BLaER1 treated with 17β-estradiol and CSF1 and Interleukin-3, amounts not matched to agents 10 nM and 100 nM (cell line): Measurements from ENCODE around the gene HDAC2.

ENCODE experiments used
- H3K27ac ChIP-seq, 11 experiments: shearing (Covaris generic); formaldehyde crosslinking; 2 replicates each; pipeline ENCODE4 v1.8.1; 2022
- H3K27me3 ChIP-seq, 11 experiments: shearing (Covaris generic); formaldehyde crosslinking; 2 replicates each; pipeline ENCODE4 v1.8.1; 2022
- H3K36me3 ChIP-seq, 11 experiments: shearing (Covaris generic); formaldehyde crosslinking; 2 replicates each; pipeline ENCODE4 v1.8.1; 2022
- H3K4me1 ChIP-seq, 10 experiments: shearing (Covaris generic); formaldehyde crosslinking; 2 replicates each; pipeline ENCODE4 v1.8.1; 2022
- H3K4me2 ChIP-seq, 11 experiments: shearing (Covaris generic); formaldehyde crosslinking; 2 replicates each; pipeline ENCODE4 v1.8.1; 2022
- H3K4me3 ChIP-seq, 10 experiments: shearing (Covaris generic); formaldehyde crosslinking; 2 replicates each; pipeline ENCODE4 v1.8.1; 2022
- H3K9ac ChIP-seq, 11 experiments: shearing (Covaris generic); formaldehyde crosslinking; 2 replicates each; pipeline ENCODE4 v1.8.1; 2022
- H3K9me3 ChIP-seq, 11 experiments: shearing (Covaris generic); formaldehyde crosslinking; replicated peaks in 1 of 11; 2 replicates each; pipeline ENCODE4 v1.8.1; 2022
- H4K20me1 ChIP-seq, 11 experiments: shearing (Covaris generic); formaldehyde crosslinking; 2 replicates each; pipeline ENCODE4 v1.8.1; 2022
- Cebpa-rat ChIP-seq, 11 experiments: shearing (Covaris generic); IDR thresholded peaks; 2 replicates each; pipeline ENCODE4 v1.8.1; 2022

Gene HDAC2

GRCh38 chr6:113908801-113909200 lies 62.1 kb downstream of the HDAC2 start:
- no peaks in the 10 kb centered on the region for H3K27me3 ChIP-seq
- H3K4me1 ChIP-seq = no peaks in the 10 kb centered on the region
- H3K4me2 ChIP-seq = no peak overlapping the region
- H3K27ac ChIP-seq = no peak overlapping the region
- H3K4me3 ChIP-seq = no peak overlapping the region
- no peak for TF ChIP-seq Cebpa-rat (IDR thresholded peaks at IDR 0.05)
- no peak overlapping the region for H3K9ac ChIP-seq
- no peaks in the 10 kb centered on the region for H3K36me3 ChIP-seq
- no peaks in the 10 kb centered on the region; a peak in 1 of 22 replicates for H3K9me3 ChIP-seq
- H4K20me1 ChIP-seq = no peaks in the 10 kb centered on the region

- Histone ChIP-seq H3K4me3 (no peak overlapping the region), H3K27me3 (no peaks in the 10 kb centered on the region), H4K20me1 (no peaks in the 10 kb centered on the region), H3K4me1 (no peaks in the 10 kb centered on the region), H3K9ac (no peak overlapping the region), H3K9me3 (no peaks in the 10 kb centered on the region), H3K4me2 (no peak overlapping the region; a peak in 1 of 22 replicates), H3K36me3 (no peaks in the 10 kb centered on the region), H3K27ac (no peak overlapping the region)
- no peak for TF ChIP-seq Cebpa-rat (IDR thresholded peaks at IDR 0.05)
Observed at GRCh38 chr6:113907102-113907815, 63.7 kb downstream of the HDAC2 start.

- H3K4me1 ChIP-seq = no peaks in the 10 kb centered on the region
- no peaks in the 10 kb centered on the region for H3K27me3 ChIP-seq
- TF ChIP-seq Cebpa-rat (IDR thresholded peaks at IDR 0.05) = no peak
- H3K9ac ChIP-seq = no peak overlapping the region
- no peak overlapping the region for H3K4me3 ChIP-seq
- no peaks in the 10 kb centered on the region for H3K36me3 ChIP-seq
- H3K27ac ChIP-seq = no peak overlapping the region
- H3K9me3 ChIP-seq = no peaks in the 10 kb centered on the region
- H4K20me1 ChIP-seq = no peaks in the 10 kb centered on the region
- no peak overlapping the region for H3K4me2 ChIP-seq
Observed at GRCh38 chr6:113903666-113904330, 67.2 kb downstream of the HDAC2 start.

- H3K27ac ChIP-seq = no peak overlapping the region
Observed at GRCh38 chr6:113901482-113901881, 69.5 kb downstream of the HDAC2 start.

GRCh38 chr6:113894712-113895674 lies 76.0 kb downstream of the HDAC2 start:
- Histone ChIP-seq H3K4me3 (no peak overlapping the region), H3K4me2 (no peak overlapping the region), H3K9ac (no peak overlapping the region), H4K20me1 (no peaks in the 10 kb centered on the region), H3K9me3 (peaks cover 16 to 35% (median 26%) of the 10 kb centered on the region in 11 experiments), H3K27me3 (no peaks in the 10 kb centered on the region), H3K36me3 (no peaks in the 10 kb centered on the region), H3K27ac (no peak overlapping the region), H3K4me1 (peaks cover 0 to 6% (median 0%) of the 10 kb centered on the region in 10 experiments; a peak in 1 of 20 replicates)
- no peak for TF ChIP-seq Cebpa-rat (IDR thresholded peaks at IDR 0.05)

More at GRCh38 chr6:113901482-113901881, 69.5 kb downstream of the HDAC2 start:
- TF ChIP-seq Cebpa-rat (IDR thresholded peaks at IDR 0.05) = no peak
- no peaks in the 10 kb centered on the region for H3K36me3 ChIP-seq
- no peaks in the 10 kb centered on the region for H4K20me1 ChIP-seq
- H3K4me3 ChIP-seq = no peak overlapping the region
- no peak overlapping the region for H3K4me2 ChIP-seq
- no peaks in the 10 kb centered on the region for H3K4me1 ChIP-seq
- no peaks in the 10 kb centered on the region for H3K27me3 ChIP-seq
- peaks cover 0 to 8% (median 3%) of the 10 kb centered on the region in 11 experiments; a peak in 6 of 22 replicates for H3K9me3 ChIP-seq
- no peak overlapping the region for H3K9ac ChIP-seq

- no peaks in the 10 kb centered on the region for H4K20me1 ChIP-seq
- no peak overlapping the region for H3K27ac ChIP-seq
- no peak overlapping the region for H3K9ac ChIP-seq
- H3K36me3 ChIP-seq = no peaks in the 10 kb centered on the region
- H3K4me1 ChIP-seq = peaks cover 0 to 6% (median 0%) of the 10 kb centered on the region in 10 experiments; a peak in 1 of 20 replicates
- H3K9me3 ChIP-seq = peaks cover 16 to 35% (median 26%) of the 10 kb centered on the region in 11 experiments
- no peaks in the 10 kb centered on the region for H3K27me3 ChIP-seq
- H3K4me2 ChIP-seq = 0 out of 22 replicates have a peak overlapping the region, but pooled peaks of 1 of the 11 experiments have one; percentile 9
- TF ChIP-seq Cebpa-rat (IDR thresholded peaks at IDR 0.05) = no peak
- no peak overlapping the region for H3K4me3 ChIP-seq
Observed at GRCh38 chr6:113893866-113894265, 77.1 kb downstream of the HDAC2 start.

GRCh38 chr6:113893451-113893850 lies 77.5 kb downstream of the HDAC2 start:
- Histone ChIP-seq H3K4me2 (0 out of 22 replicates have a peak overlapping the region, but pooled peaks of 1 of the 11 experiments have one; percentile 9), H3K9ac (no peak overlapping the region), H4K20me1 (no peaks in the 10 kb centered on the region), H3K4me3 (no peak overlapping the region), H3K4me1 (peaks cover 0 to 6% (median 0%) of the 10 kb centered on the region in 10 experiments; a peak in 1 of 20 replicates), H3K36me3 (no peaks in the 10 kb centered on the region), H3K27me3 (no peaks in the 10 kb centered on the region), H3K9me3 (peaks cover 16 to 35% (median 26%) of the 10 kb centered on the region in 11 experiments), H3K27ac (no peak overlapping the region)
- no peak for TF ChIP-seq Cebpa-rat (IDR thresholded peaks at IDR 0.05)

GRCh38 chr6:113888956-113889630 lies 81.9 kb downstream of the HDAC2 start:
- no peak overlapping the region for H3K27ac ChIP-seq
- H3K4me1 ChIP-seq = peaks cover 0 to 6% (median 0%) of the 10 kb centered on the region in 10 experiments; a peak in 1 of 20 replicates
- H3K9me3 ChIP-seq = peaks cover 16 to 29% (median 25%) of the 10 kb centered on the region in 11 experiments
- no peaks in the 10 kb centered on the region for H4K20me1 ChIP-seq
- H3K27me3 ChIP-seq = no peaks in the 10 kb centered on the region
- no peak overlapping the region for H3K4me2 ChIP-seq
- no peaks in the 10 kb centered on the region for H3K36me3 ChIP-seq
- no peak overlapping the region for H3K9ac ChIP-seq
- no peak for TF ChIP-seq Cebpa-rat (IDR thresholded peaks at IDR 0.05)
- H3K4me3 ChIP-seq = no peak overlapping the region
